ENCODE measurements around the gene MRPL41.
"Not testable (repeated sequence)": the region's sequence is repeated elsewhere in the genome, so short reads cannot be mapped to it uniquely, and the experiment has no call there.

MRPL41 gene

DNA sequence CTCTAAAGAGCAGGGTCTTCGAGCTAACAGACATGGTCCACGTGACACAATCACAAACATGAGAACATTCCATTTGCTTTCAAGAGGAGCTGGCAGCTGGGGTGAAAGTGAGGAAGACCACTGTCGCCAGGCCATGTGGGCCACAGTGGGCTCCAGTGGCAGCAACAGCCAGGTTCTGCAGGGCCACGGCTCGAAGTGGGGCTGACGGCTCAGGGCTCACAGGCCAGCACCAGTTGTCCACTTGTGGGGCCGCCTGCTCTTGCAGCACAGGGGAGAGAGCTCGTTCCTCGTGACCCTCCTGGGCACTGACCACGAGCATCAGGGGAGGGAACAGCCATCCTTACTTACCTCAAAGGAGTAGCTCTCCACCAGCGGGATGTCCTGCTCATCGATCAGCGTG lies 36.6 kb downstream of the MRPL41 start:
- no peak for DNase-seq

DNA sequence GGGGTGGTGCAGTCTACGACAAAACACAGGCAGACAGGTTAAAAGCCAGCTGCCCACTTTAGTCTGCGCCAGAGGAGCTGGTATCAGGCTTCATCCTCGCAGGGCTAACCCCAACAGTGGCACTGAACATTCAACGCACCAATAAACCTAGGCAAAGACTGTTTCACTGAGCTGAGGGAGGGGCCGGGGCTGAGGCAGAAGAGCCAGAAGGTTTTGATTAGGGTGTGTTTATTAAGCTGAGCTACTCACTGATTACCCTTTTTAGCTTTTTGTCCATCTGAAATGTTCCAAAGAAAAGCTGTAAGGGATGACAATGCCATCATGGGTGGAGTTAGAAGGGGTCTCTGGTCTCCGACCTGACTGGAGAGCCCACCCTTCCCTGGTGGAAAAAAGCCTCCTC lies 37.2 kb downstream of the MRPL41 start:
- DNase-seq: no peak

DNA sequence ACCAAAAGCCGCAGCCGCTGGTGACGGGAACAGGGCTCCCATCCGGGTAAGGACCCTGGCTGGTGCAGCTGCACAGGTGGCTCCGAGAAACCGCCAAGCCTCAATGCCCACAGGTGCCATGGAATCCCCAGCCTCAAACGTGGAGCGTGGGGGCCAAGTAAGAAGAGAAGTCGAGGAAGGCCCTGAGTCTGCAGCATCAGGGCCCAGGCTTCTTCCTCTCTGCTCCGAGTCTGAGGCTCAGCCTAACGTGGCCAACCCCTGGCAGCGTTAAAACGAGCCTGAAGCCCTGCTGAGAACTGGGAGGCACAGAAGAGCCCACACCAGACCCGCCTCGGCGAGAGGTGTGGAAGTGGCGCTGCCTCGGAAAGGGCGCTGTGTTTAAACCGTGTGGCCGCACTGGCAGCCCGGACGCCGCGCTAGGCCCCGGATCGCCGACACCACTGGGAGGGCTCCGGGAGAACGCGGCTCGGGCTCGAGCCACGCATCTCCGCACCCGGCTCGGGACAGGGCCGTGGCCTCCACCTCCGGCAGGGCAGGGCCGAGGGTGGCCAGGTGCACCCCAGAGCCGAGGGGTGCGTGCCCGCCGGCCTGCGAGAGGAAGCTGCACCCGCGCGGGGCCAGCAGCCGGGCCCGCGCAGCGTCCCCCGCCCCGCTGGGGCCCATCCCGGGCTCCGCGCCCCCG lies 37.9 kb downstream of the MRPL41 start:
- DNase-seq: no peak

DNA sequence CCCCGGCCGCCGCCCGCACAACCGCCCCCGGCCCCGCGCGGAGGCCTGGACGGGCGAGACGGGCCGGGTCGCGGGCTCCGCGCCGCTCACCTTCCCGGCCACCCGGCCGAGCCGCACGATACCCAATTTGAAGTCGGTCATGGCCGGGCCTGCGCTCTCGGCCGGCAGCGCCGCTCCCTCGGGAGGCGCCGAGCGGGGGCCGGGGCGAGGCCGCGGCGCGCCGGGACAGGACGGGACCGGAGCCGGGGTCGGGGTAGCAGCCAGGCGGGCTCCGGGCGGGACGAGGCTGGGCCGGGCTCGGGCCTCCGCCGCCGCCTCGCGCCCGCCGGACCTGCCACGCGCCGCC lies 38.4 kb downstream of the MRPL41 start:
- DNase-seq: no peak

DNA sequence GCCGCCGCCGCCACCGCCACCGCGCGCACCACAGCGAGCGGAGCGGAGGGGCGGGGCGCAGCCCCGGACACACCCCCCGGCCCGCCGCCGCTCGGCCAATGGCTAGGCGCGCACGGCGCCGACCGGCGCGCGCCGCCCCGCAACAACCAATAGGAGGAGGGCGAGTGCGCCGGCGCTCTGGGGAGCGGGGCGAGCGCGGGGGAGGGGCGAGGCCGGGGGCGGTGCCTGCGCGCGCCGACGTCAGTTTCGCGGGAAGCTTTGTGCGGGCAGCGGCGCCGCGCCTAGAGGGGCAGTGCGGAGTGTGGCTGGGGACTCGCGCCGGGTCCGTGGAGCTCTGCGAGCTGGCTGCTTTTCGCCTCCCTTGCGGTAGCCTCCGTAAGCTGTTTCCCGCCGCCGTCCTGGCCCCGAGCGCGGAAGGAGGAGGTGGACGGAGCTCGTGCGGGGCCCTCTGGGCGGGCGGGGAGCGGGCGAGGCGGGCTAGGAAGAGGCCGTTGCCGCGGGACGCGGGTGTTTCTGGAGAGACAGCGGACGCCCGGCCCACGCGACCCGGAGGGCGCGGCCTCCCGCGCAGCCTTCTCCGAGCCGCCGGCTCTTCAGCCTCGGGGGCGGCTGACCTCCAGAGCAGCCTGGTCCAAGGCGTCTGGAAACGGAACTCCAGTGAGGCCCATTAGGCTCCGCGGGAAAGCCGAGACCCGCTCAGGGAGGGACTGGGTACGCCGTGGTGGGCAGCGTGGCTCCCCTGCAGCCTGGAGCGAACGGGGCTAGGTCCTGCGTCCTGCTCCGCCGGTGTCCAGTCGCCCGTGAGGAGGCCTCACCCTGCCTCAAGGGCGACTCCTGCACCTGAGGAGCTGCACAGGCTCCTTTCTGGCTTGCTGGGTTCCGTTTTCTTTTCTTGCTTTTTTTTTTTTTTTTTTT lies 39.0 kb downstream of the MRPL41 start, which contains the start of gene ZMYND19:
TSS of gene ZMYND19 (minus strand) at position 44 of the 915 bp plus-strand sequence. CDS start 249 bp downstream, outside the sequence.
- DNase-seq: peak; percentile 85

DNA sequence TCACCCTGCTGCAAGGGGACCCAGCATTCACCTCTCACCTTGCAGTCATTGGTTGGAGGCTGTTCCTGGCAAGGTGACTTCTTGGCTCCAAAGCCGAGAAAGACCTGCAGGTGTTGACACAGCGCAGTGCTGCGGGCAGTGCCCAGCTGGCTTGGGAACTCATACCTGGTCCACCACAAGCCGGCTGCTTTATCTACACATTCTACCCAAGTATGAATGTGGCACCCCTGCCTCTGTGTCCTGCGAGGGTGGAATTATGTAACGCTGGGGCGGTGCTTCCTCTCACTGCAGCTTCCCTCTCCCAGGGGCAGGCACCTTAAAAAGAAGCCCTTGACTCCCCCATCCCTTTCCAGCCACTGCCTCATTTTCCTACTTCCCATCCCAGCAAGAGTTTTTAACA lies 41.1 kb downstream of the MRPL41 start:
- no peak for DNase-seq

DNA sequence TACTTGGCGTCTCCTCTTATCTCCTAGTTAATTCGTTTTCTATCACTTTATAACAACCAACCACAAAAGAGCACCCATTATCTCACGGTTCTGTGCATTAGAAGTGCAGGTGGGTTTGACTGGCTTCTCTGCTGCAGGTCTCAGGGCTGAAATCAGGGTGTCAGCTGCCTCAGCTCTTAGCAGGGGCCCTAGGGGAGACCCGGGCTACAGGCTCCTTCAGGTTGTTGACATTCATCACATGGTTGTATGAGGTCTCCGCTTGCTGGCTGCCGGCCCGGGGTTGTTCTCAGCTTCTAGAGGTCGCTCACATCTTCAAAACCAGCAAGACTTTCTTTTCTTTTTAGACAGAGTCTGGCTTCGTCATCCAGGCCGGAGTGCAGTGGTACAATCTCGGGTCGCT lies 41.5 kb downstream of the MRPL41 start:
- no peak for DNase-seq

DNA sequence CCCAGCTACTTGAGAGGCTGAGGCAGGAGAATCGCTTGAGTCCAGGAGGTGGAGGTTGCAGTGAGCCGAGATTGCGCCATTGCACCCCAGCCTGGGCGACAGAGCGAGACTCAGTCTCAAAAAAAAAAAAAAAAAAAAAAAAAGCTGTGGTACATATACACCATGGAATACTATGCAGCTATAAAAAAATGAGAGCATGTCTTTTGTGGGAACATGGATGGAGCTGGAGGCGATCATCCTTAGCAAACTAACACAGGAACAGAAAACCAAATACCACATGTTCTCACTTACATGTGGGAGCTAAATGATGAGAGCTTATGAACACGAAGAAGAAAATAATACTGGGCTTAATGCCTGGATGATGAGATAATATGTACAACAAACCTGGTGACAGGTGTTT lies 44.9 kb downstream of the MRPL41 start:
- DNase-seq: not testable (repeated sequence)

DNA sequence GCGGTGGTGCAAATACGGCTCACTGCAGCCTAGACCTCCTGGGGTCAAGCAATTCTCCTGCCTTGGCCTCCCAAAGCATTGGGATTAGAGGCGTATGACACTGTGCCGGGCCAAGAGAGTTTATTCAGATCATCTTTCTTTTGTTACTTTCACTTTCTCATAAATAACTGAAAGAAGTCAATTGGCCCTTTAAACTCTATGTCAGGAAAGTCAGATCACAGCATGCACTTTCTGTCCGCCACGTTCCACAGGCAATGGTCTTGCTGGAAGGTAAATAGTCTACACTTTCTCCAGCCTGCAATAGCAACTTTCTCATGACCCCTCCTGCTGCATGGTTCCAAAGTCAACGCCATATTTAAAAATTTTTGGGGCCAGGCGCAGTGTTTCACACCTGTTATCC lies 47.3 kb downstream of the MRPL41 start:
- no peak for DNase-seq

Measured in activated CD4-positive, alpha-beta T cell treated with anti-CD3 and anti-CD28 coated beads for 1 hour (primary cell).